ENCODE measurements around the gene NTRK1. TPM values are rescaled to one million over a fixed set of nuclear protein-coding genes. Genes with fewer than 3 reads are reported as not detected.

Gene NTRK1
- total RNA-seq, 6 donors from 2014 or later, result 0.30 to 1.4 (median 1.2) TPM; not detected in 2

- Histone ChIP-seq H3K4me1 (peaks cover 0 to 1% (median 0%) of the 10 kb centered on the region in 4 donors), H3K27ac (no peak overlapping the region), H3K9me3 (no peaks in the 10 kb centered on the region), H3K36me3 (no peaks in the 10 kb centered on the region), H3K4me3 (no peak overlapping the region), H3K27me3 (no peaks in the 10 kb centered on the region)
- no peak for TF ChIP-seq CTCF (IDR thresholded peaks at IDR 0.05)
- TF ChIP-seq POLR2A (IDR thresholded peaks at IDR 0.05), result no peak
- no peak for TF ChIP-seq POLR2AphosphoS5 (IDR thresholded peaks at IDR 0.05)
- TF ChIP-seq EP300 (IDR thresholded peaks at IDR 0.05), result no peak
- 83 to 93% methylated on average over 13 to 21 of the region's 21 CpGs for WGBS, 2 donors
- ATAC-seq (ENCODE audit: low FRiP score in 2 of 2), result no peak
- peak in 1 of 2 donors; percentile 58 for DNase-seq
Measured at GRCh38 chr1:156879876-156880275, 19.2 kb downstream of the NTRK1 start.

GRCh38 chr1:156880473-156880872, 19.8 kb downstream of the NTRK1 start:
- TF ChIP-seq POLR2AphosphoS5 (IDR thresholded peaks at IDR 0.05) (no peak), CTCF (IDR thresholded peaks at IDR 0.05) (no peak), EP300 (IDR thresholded peaks at IDR 0.05) (no peak), POLR2A (IDR thresholded peaks at IDR 0.05) (no peak)
- no peaks in the 10 kb centered on the region for H3K36me3 ChIP-seq
- peaks cover 0 to 5% (median 0%) of the 10 kb centered on the region in 4 donors for H3K4me1 ChIP-seq
- DNase-seq (no peak), ATAC-seq (ENCODE audit: low FRiP score in 2 of 2) (no peak)
- H3K27ac ChIP-seq, result no peak overlapping the region
- H3K27me3 ChIP-seq, result no peaks in the 10 kb centered on the region
- 73 to 76% methylated on average over 5 of the region's 5 CpGs for WGBS, 2 donors
- H3K4me3 ChIP-seq, result no peak overlapping the region
- no peaks in the 10 kb centered on the region for H3K9me3 ChIP-seq

GRCh38 chr1:156881101-156881500, 20.4 kb downstream of the NTRK1 start:
- ATAC-seq (ENCODE audit: low FRiP score in 2 of 2), result no peak
- TF ChIP-seq POLR2A (IDR thresholded peaks at IDR 0.05) (no peak), POLR2AphosphoS5 (IDR thresholded peaks at IDR 0.05) (no peak), EP300 (IDR thresholded peaks at IDR 0.05) (no peak), CTCF (IDR thresholded peaks at IDR 0.05) (no peak)
- 64 to 76% methylated on average over 4 to 10 of the region's 10 CpGs for WGBS, 2 donors
- H3K27ac ChIP-seq, result no peak overlapping the region
- no peak overlapping the region for H3K4me3 ChIP-seq
- no peak for DNase-seq
- H3K36me3 ChIP-seq, result no peaks in the 10 kb centered on the region
- H3K4me1 ChIP-seq, result peaks cover 0 to 5% (median 0%) of the 10 kb centered on the region in 4 donors
- no peaks in the 10 kb centered on the region for H3K27me3 ChIP-seq
- H3K9me3 ChIP-seq, result no peaks in the 10 kb centered on the region

GRCh38 chr1:156881663-156882062, 21.0 kb downstream of the NTRK1 start:
- Histone ChIP-seq H3K4me1 (peaks cover 0 to 5% (median 0%) of the 10 kb centered on the region in 4 donors), H3K9me3 (no peaks in the 10 kb centered on the region), H3K27me3 (no peaks in the 10 kb centered on the region), H3K4me3 (no peak overlapping the region), H3K27ac (no peak overlapping the region), H3K36me3 (no peaks in the 10 kb centered on the region)
- WGBS, 2 donors, result 83 to 85% methylated on average over 3 to 4 of the region's 4 CpGs
- DNase-seq (no peak), ATAC-seq (ENCODE audit: low FRiP score in 2 of 2) (no peak)
- TF ChIP-seq POLR2A (IDR thresholded peaks at IDR 0.05) (no peak), CTCF (IDR thresholded peaks at IDR 0.05) (no peak)

- DNase-seq (no peak), ATAC-seq (ENCODE audit: low FRiP score in 2 of 2) (no peak)
- Histone ChIP-seq H3K36me3 (no peaks in the 10 kb centered on the region), H3K4me3 (no peak overlapping the region), H3K27me3 (no peaks in the 10 kb centered on the region), H3K27ac (no peak overlapping the region), H3K9me3 (no peaks in the 10 kb centered on the region), H3K4me1 (peaks cover 0 to 5% (median 0%) of the 10 kb centered on the region in 4 donors)
- no peak for TF ChIP-seq EP300 (IDR thresholded peaks at IDR 0.05)
- TF ChIP-seq POLR2A (IDR thresholded peaks at IDR 0.05), result no peak
- TF ChIP-seq CTCF (IDR thresholded peaks at IDR 0.05), result no peak
- TF ChIP-seq POLR2AphosphoS5 (IDR thresholded peaks at IDR 0.05), result no peak
- 89 to 92% methylated on average over 3 of the region's 3 CpGs for WGBS, 2 donors
Measured at GRCh38 chr1:156882543-156882942, 21.9 kb downstream of the NTRK1 start.

Measured in upper lobe of left lung (tissue), 6 donors.